GM18519 (cell line): ENCODE data around the gene ACSS3.
A peak's percentile ranks its signal among the peaks of the same experiment; 100 is the strongest.
"Not testable (repeated sequence)": the region's sequence is repeated elsewhere in the genome, so short reads cannot be mapped to it uniquely, and the experiment has no call there.

Experiments used
- ATAC-seq: cut with Tn5 transposase; IDR thresholded peaks from one replicate; pipeline ENCODE4 v1.9.1; 2021; ENCODE audit warnings: mild to moderate bottlenecking, moderate library complexity; ENCODE audit not compliant: unreplicated experiment, low FRiP score

ACSS3 gene

DNA sequence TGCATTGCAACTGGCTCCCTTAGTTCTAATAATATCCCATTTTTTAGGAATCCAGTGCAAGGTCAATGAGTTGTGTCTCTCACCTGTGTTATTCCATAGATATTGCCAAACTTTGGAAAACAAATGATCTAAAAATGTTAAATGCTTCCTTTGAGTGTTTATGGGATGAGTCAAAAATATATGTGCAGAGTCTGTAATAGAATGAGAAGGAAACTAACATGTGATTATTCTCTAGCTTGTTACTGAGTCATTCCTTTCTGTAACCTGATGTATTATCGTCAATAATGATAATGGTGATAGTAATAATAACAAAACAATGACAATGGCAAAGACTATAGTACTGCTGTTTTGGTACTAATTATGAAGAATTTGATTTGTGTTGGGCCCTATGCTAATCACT lies 11.5 kb downstream of the ACSS3 start:
- ATAC-seq: no peak

DNA sequence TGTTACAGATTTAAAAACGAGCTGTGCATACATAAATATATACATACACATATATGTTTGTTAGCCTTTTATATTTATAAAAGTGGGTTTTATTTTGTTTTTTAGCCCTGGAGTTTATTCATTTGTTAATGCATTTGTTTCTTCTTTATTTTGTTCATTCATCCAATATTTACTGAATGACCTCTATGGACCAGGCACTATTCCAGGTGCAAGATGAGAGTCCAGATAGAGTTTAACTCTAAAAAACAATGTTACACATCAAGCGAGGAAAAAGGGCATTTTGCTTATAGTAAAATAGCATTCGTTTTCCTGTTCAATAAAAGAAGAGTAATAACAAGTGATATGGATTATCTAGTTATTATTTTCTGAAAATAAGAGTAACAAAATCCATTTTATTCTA lies 14.2 kb downstream of the ACSS3 start:
- ATAC-seq: no peak

GRCh38 chr12:81094718-81095360 lies 17.0 kb downstream of the ACSS3 start:
- ATAC-seq: no peak

DNA sequence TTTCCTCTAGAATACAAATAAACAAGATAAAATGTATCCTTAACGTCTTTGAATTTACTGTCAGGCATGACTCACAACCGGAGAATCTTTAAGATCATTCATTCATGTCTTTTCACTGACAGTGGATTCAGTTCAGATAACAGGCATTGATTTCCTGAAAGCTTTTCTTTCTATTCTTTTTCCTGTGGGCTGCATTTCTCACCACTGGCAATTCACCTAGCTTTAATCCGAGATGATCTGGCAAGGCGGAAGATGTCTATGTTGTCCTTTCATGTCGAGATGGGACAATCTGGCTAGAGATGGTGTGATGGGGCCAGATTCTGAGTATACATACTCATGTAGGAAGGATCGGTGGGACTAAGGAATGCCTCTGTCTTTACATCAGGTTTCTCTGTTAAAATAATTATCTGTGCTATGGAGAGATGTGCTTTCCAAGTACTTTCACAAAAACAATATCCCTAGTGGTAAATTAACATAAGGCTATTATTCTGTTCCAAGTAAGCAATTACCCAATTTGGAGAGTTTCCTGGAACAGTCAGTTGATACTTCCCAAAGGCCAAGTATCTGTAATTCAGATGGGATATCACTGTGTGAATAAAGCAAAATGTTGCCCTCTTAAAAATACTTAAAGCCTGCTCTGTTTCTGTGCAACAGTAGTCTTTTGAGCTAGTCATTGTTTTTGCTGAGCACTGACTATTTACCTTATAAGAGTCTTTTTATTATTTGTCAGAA lies 17.8 kb downstream of the ACSS3 start:
- no peak for ATAC-seq

GRCh38 chr12:81105687-81106086 lies 27.8 kb downstream of the ACSS3 start:
- ATAC-seq: no peak

DNA sequence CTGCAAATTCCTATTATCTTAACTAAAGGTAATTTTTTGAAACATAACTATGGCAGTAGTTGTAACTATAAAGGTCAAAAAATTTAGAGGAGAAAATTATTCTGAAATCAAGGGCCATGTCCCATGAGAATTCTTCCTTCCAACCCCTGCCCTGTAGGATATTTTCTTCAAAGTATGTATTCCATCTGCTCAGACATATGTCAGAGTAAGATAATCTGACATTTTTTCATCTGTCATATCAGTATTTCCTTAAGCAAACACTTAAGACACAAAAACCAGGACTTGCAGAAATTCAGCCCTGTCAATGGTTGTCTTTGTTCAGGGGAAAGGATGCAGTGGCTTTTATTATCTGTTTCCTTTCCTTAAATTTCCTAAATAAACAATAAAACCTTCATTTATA lies 36.3 kb downstream of the ACSS3 start:
- no peak for ATAC-seq

DNA sequence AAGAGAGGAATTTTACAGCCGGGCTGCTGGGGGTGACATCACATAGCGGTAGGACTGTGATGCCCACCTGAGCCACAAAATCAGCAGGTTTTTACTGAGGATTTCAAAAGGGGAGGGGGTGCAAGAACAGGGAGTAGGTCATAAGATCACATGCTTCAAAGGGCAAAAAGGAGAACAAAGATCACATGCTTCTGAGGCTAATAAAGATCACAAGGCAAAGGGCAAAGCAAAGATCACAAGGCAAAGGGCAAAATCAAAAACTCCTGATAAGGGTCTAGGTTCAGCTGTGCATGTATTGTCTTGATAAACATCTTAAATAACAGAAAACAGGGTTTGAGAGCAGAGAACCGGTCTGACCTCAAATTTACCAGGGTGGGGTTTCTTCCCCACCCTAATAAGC lies 41.2 kb downstream of the ACSS3 start:
- not testable (repeated sequence) for ATAC-seq

DNA sequence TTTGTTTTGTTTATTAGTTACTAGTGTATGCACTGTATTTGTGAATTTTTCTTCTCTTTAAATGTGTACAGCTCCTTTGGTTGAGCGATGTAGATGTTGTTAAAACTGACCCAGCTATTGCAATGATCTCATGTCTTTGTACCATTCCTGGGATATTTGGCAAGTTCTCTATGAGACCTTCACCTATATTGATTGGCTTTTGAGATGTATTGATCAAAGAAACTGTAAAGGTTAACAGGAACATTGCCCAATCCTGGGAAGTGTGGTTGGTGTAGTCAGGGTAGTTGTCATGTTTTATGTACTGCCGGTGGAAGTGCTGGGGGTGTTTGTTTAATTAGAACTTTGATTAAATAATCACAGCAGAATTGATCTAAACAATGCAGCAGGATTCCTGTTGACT lies 43.1 kb downstream of the ACSS3 start:
- ATAC-seq: no peak

GRCh38 chr12:81123611-81124010 lies 45.7 kb downstream of the ACSS3 start:
- ATAC-seq: no peak

DNA sequence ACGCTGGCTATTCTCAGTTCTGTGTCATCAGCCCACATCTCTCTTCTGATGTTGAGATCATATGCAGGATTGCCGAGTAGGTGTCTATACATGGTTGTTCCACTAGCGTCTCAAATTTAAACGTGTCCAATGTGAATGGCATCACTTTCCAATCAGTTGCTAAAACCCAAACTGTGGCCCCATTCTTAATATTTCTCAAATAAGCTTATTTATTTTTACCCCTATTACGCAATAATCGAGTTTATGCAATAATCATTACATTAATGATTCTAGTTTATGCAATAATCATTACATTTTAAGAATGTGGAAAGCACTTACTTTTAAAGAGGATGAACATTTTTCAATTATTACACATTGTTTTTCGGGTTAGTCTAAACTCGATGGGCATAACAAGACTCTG lies 47.8 kb downstream of the ACSS3 start:
- ATAC-seq: no peak

DNA sequence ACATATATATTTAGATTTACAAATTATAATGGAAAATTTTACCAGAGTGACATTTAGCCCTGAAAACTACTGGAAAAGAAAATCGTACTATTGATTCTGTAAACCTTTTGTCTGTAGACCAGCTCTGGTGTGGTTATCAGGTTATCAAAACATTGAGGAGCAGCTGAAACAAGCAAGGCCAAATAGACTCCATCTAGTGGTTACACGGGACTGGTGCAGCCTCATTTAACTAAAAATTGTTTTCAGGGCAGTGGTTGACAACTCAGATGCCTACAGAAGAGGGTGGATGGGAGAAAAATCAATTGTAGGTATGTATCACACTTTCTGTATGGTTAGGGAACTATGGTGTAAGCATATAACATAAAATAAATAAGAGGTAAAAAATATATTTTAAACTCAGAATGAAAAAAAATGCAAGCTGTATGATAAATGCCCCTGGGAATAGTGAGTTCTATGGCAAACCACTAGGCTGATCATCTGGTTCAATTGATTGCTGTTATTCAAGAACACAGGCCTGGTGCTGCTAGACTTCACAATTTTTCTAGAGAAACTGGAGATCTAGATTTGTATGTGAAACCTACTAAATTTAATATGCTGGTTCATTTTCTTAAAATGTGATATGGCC lies 51.2 kb downstream of the ACSS3 start:
- ATAC-seq: peak; percentile 98

- no peak for ATAC-seq
Observed at GRCh38 chr12:81136519-81136918, 58.6 kb downstream of the ACSS3 start.

GRCh38 chr12:81137801-81138200 lies 59.9 kb downstream of the ACSS3 start:
- no peak for ATAC-seq

DNA sequence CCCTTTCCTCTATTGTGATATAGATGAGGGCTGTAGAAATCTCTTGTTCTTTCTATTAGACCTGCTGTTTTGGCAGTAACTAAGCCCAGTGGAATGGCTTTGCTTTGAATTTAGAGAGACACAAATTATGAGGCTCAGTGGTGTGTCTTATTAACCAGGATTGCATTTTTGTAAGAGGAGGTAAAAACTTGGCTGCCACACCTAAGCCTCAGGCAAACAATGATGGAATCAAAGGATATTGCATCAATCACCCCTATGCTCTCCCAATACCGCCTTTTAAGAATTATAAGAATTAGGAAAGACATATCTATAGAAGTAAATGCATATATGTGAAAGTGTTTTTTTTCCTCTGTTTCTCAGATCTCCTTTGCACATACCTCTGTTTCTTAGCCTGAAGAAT lies 63.3 kb downstream of the ACSS3 start:
- no peak for ATAC-seq

GRCh38 chr12:81143057-81143456 lies 65.2 kb downstream of the ACSS3 start:
- ATAC-seq: no peak

GRCh38 chr12:81146228-81147225 lies 68.6 kb downstream of the ACSS3 start:
- no peak for ATAC-seq

GRCh38 chr12:81147292-81147919 lies 69.5 kb downstream of the ACSS3 start:
- no peak for ATAC-seq

- no peak for ATAC-seq
Observed at GRCh38 chr12:81150382-81150781, 72.5 kb downstream of the ACSS3 start.

DNA sequence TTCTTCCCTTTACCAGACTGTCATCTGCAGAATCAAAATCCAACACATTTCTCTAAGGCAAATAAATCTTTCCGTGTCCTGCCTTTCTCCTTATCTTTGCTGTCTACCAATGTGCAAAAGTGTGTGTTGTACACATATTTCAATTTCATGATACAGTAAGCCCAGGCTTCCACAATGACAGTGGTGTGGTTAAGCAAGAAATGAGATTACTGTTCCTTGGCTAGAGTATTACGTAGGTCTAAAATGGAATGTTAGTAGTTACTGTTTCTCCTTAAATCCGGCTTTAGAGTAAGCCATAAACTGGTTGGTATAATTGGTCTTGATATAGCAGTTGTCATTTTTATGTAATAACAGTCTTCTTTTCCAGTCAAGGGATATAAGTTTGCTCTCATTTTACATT lies 82.0 kb downstream of the ACSS3 start:
- ATAC-seq: no peak

- no peak for ATAC-seq
Observed at GRCh38 chr12:81161680-81162079, 83.8 kb downstream of the ACSS3 start.
